DND-41 (cell line): ENCODE results near the gene CDH23.

Experiments
- ATAC-seq: fragments of 200-7000 bp; cut with Tn5 transposase; 3 replicates; pipeline ENCODE4 v1.9.1; 2021; ENCODE audit warnings: low read depth; ENCODE audit not compliant: insufficient read depth
- DNase-seq: peaks from one replicate; pipeline ENCODE4 v3.0.0-alpha.2; 2020
- H2AFZ ChIP-seq: 2 replicates; pipeline ENCODE4 v1.6.0; 2012; ENCODE audit warnings: low read depth, low read length
- H3K27ac ChIP-seq: 2 replicates; pipeline ENCODE4 v1.5.1; 2012; ENCODE audit warnings: low read length, inconsistent platforms
- H3K27me3 ChIP-seq: fragments of 200-600 bp; sonication (generic); 2 replicates; pipeline ENCODE4 v1.6.0; 2012; ENCODE audit warnings: low read length, mild to moderate bottlenecking, inconsistent platforms; ENCODE audit not compliant: insufficient read depth, poor library complexity
- H3K36me3 ChIP-seq: 2 replicates; pipeline ENCODE4 v1.5.1; 2012; ENCODE audit warnings: low read length, inconsistent platforms; ENCODE audit not compliant: insufficient read depth
- H3K4me1 ChIP-seq: 2 replicates; pipeline ENCODE4 v1.5.1; 2012; ENCODE audit warnings: mild to moderate bottlenecking, low read length; ENCODE audit not compliant: insufficient read depth
- H3K4me2 ChIP-seq: 2 replicates; pipeline ENCODE4 v1.6.0; 2012; ENCODE audit warnings: mild to moderate bottlenecking, moderate library complexity, low read length, inconsistent platforms; ENCODE audit not compliant: insufficient read depth
- H3K4me3 ChIP-seq, 2 experiments: fragments of 200-600 bp in 1 of 2; shearing (Covaris generic) in 1 of 2; 2 replicates each; pipeline ENCODE4 v1.5.1; 2012 to 2016; ENCODE audit warnings: inconsistent platforms in 2 of 2, low read length in 2 of 2, mild to moderate bottlenecking in 2 of 2, low read depth in 1 of 2, moderate library complexity in 1 of 2
- H3K79me2 ChIP-seq: 2 replicates; pipeline ENCODE4 v1.6.0; 2012; ENCODE audit warnings: low read length, inconsistent platforms; ENCODE audit not compliant: insufficient read depth
- H3K9ac ChIP-seq: 2 replicates; pipeline ENCODE4 v1.6.0; 2012; ENCODE audit warnings: low read depth, mild to moderate bottlenecking, inconsistent platforms, low read length, moderate library complexity
- H3K9me3 ChIP-seq: 2 replicates; pipeline ENCODE4 v1.5.1; 2012; ENCODE audit warnings: low read length, moderate library complexity, mild to moderate bottlenecking, inconsistent platforms; ENCODE audit not compliant: insufficient read depth, severe bottlenecking
- H4K20me1 ChIP-seq: 2 replicates; pipeline ENCODE4 v1.6.0; 2012; ENCODE audit warnings: low read length; ENCODE audit not compliant: insufficient read depth
- CTCF ChIP-seq: IDR thresholded peaks from 2 replicates; pipeline ENCODE4 v1.5.1; 2012; ENCODE audit warnings: borderline replicate concordance, low read length, moderate library complexity, mild to moderate bottlenecking; ENCODE audit not compliant: poor library complexity, severe bottlenecking; ENCODE audit errors: extremely low read depth
- EZH2 ChIP-seq: IDR thresholded peaks from 3 replicates; pipeline ENCODE4 v1.6.1; 2012; ENCODE audit warnings: borderline replicate concordance, low read depth, mild to moderate bottlenecking, moderate library complexity, low read length, inconsistent platforms; ENCODE audit not compliant: severe bottlenecking

Gene CDH23

DNA sequence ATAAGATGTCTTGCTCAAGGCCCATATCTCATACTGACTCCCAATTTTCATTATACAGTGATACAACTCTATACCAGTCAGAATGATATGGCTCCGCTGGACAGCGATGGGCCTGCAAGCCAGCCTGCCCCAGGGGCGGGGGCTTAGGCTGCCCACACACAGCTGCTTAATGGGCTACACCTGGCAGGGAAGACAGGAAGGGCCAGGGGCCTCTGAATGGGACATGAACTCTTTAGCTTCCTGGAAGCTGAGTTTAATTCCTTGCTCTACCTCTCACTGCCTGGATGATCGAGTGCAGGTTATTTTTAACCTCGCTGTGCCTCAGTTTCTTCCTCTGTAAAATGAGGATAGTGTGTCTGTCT is 210.3 kb downstream of the CDH23 start:
- no peak for ATAC-seq
- H3K4me2 ChIP-seq = no peak overlapping the region
- no peak overlapping the region for H3K27ac ChIP-seq
- H3K36me3 ChIP-seq = no peaks in the 10 kb centered on the region
- H3K9me3 ChIP-seq = no peaks in the 10 kb centered on the region
- no peaks in the 10 kb centered on the region for H3K79me2 ChIP-seq
- DNase-seq = no peak
- no peaks in the 10 kb centered on the region for H4K20me1 ChIP-seq
- TF ChIP-seq CTCF (no peak), EZH2 (no peak)
- no peak overlapping the region for H3K4me3 ChIP-seq
- H3K27me3 ChIP-seq = peaks cover 11% of the 10 kb centered on the region
- H3K4me1 ChIP-seq = no peaks in the 10 kb centered on the region
- H2AFZ ChIP-seq = no peak overlapping the region
- H3K9ac ChIP-seq = no peak overlapping the region

GRCh38 chr10:71608819-71609768 is 212.4 kb downstream of the CDH23 start:
- ATAC-seq = peak; percentile 82
- no peak overlapping the region for H3K9ac ChIP-seq
- DNase-seq = peak; percentile 77
- TF ChIP-seq EZH2 = no peak
- peak; percentile 94 for TF ChIP-seq CTCF
- H3K9me3 ChIP-seq = no peaks in the 10 kb centered on the region
- H4K20me1 ChIP-seq = no peaks in the 10 kb centered on the region
- H3K4me2 ChIP-seq = no peak overlapping the region
- H3K4me1 ChIP-seq = no peaks in the 10 kb centered on the region
- H3K36me3 ChIP-seq = no peaks in the 10 kb centered on the region
- H3K27me3 ChIP-seq = peaks cover 13% of the 10 kb centered on the region
- H3K27ac ChIP-seq = no peak overlapping the region
- no peak overlapping the region for H2AFZ ChIP-seq
- H3K79me2 ChIP-seq = no peaks in the 10 kb centered on the region
- H3K4me3 ChIP-seq = no peak overlapping the region

- H3K27ac ChIP-seq = no peak overlapping the region
- no peak overlapping the region for H3K4me3 ChIP-seq
- no peaks in the 10 kb centered on the region for H4K20me1 ChIP-seq
- TF ChIP-seq CTCF = no peak
- no peak for TF ChIP-seq EZH2
- no peak overlapping the region for H3K9ac ChIP-seq
- no peaks in the 10 kb centered on the region for H3K9me3 ChIP-seq
- no peaks in the 10 kb centered on the region for H3K79me2 ChIP-seq
- DNase-seq (no peak), ATAC-seq (no peak)
- H3K4me1 ChIP-seq = no peaks in the 10 kb centered on the region
- H3K4me2 ChIP-seq = no peak overlapping the region
- H3K36me3 ChIP-seq = no peaks in the 10 kb centered on the region
- no peak overlapping the region for H2AFZ ChIP-seq
- H3K27me3 ChIP-seq = peaks cover 13% of the 10 kb centered on the region
Observed at GRCh38 chr10:71610651-71611050, 213.9 kb downstream of the CDH23 start.
